ENCODE results near the gene NRG2.

The NRG2 gene

GRCh38 chr5:139798883-139799282 is 244.2 kb downstream of the NRG2 start:
- TF ChIP-seq CTCF (IDR thresholded peaks at IDR 0.05; ENCODE audit: low read depth, low read length) = no peak
- no peak overlapping the region for H3K4me3 ChIP-seq (ENCODE audit: low read depth, low read length)

GRCh38 chr5:139797856-139798510 is 245.1 kb downstream of the NRG2 start:
- no peak for TF ChIP-seq CTCF (IDR thresholded peaks at IDR 0.05; ENCODE audit: low read depth, low read length)
- H3K4me3 ChIP-seq (ENCODE audit: low read depth, low read length) = no peak overlapping the region

GRCh38 chr5:139797335-139797734 is 245.8 kb downstream of the NRG2 start:
- H3K4me3 ChIP-seq (ENCODE audit: low read depth, low read length) = no peak overlapping the region

More at GRCh38 chr5:139797335-139797734, 245.8 kb downstream of the NRG2 start:
- no peak for TF ChIP-seq CTCF (IDR thresholded peaks at IDR 0.05; ENCODE audit: low read depth, low read length)
